Measurements from ENCODE around the gene BORCS8.

The BORCS8 gene

DNA sequence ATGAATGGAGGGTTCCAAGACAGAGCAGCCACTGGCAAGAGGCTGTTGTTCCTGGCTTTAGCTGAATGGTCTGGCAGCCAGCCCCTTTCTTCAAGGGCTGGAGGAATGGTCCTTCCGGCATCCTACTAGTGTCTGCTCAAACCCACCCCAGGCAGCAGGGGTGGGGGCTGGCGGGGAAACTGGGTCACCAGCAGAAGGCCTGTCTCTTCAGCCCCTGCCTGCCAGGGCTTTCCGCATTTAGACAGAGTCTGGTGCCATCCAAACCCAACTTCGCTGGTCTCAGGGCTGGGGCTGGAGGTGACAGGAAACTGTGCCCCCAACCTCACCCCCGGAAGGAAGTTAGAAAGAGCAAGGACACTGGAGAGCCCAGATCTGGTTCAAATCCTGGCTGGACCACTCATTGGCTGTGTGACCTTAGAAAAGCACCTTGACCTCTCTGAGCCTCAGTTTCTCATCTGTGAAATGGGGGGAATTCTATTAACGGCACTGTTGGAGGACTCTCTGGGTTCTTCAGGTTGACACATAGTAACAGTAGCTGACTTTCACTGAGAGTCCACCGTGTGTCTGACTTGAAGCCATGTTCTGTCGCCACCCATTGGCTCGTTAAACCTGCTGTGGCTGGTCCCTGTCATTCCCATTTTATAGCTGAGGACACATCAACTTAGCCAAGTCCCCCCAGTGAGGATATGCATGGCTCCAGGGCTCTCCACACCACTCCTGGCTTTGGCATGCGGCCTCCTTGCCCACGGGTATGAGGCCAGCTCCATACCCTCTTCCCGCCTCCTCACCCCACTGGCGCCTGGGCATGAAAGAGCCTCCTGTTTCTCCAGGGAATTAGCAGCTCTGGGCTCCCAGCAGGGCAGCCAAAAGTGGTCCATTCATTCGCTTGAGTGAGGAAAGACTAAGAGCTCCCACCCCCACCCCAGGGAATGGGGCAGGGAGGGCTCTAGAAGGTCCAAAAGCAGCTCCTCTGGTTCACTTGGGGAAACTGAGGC lies 13.8 kb upstream of the BORCS8 start:
- no peak overlapping the region for H3K4me3 ChIP-seq (replicated peaks; ENCODE audit: low read depth, low read length)
- peaks cover 3% of the 10 kb centered on the region for H3K36me3 ChIP-seq (ENCODE audit: control insufficient read depth, insufficient read depth, low read length)
- no peaks in the 10 kb centered on the region for H3K27me3 ChIP-seq (replicated peaks; ENCODE audit: control insufficient read depth, insufficient read depth, low read length)

DNA sequence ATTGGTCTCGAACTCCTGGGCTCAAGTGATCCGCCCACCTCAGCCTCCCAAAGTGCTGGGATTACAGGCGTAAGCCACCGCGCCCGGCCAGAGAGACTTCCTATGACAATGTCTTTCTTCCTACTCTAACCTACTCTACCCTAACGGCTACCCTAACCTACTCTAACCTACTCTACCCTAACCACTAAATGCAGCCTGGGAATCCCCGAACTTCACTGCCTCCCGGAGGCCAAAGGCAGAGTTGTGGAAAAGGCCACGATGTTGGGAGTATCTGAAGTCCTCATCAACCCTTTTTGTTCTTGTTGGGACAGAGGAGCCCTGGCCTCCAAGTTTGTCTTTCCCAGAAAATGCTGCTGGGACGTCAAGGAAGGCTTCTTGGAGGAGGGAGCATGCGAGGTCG lies 12.2 kb upstream of the BORCS8 start:
- DNase-seq (ENCODE audit: extremely low read depth, insufficient read length), result no peak
- Histone ChIP-seq H3K27me3 (replicated peaks; ENCODE audit: control insufficient read depth, insufficient read depth, low read length) (no peaks in the 10 kb centered on the region), H3K4me3 (replicated peaks; ENCODE audit: low read depth, low read length) (no peak overlapping the region), H3K36me3 (ENCODE audit: control insufficient read depth, insufficient read depth, low read length) (peaks cover 5% of the 10 kb centered on the region)
- TF ChIP-seq, protein P1, sequence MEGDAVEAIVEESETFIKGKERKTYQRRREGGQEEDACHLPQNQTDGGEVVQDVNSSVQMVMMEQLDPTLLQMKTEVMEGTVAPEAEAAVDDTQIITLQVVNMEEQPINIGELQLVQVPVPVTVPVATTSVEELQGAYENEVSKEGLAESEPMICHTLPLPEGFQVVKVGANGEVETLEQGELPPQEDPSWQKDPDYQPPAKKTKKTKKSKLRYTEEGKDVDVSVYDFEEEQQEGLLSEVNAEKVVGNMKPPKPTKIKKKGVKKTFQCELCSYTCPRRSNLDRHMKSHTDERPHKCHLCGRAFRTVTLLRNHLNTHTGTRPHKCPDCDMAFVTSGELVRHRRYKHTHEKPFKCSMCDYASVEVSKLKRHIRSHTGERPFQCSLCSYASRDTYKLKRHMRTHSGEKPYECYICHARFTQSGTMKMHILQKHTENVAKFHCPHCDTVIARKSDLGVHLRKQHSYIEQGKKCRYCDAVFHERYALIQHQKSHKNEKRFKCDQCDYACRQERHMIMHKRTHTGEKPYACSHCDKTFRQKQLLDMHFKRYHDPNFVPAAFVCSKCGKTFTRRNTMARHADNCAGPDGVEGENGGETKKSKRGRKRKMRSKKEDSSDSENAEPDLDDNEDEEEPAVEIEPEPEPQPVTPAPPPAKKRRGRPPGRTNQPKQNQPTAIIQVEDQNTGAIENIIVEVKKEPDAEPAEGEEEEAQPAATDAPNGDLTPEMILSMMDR (IDR thresholded peaks at IDR 0.05; ENCODE audit: insufficient read depth, low read length, poor library complexity, severe bottlenecking), result no peak

More for the DNA sequence above, 13.8 kb upstream of the BORCS8 start:
- no peak for DNase-seq (ENCODE audit: extremely low read depth, insufficient read length)
- TF ChIP-seq, protein P1 (IDR thresholded peaks at IDR 0.05; ENCODE audit: insufficient read depth, low read length, poor library complexity, severe bottlenecking), result no peak

DNA sequence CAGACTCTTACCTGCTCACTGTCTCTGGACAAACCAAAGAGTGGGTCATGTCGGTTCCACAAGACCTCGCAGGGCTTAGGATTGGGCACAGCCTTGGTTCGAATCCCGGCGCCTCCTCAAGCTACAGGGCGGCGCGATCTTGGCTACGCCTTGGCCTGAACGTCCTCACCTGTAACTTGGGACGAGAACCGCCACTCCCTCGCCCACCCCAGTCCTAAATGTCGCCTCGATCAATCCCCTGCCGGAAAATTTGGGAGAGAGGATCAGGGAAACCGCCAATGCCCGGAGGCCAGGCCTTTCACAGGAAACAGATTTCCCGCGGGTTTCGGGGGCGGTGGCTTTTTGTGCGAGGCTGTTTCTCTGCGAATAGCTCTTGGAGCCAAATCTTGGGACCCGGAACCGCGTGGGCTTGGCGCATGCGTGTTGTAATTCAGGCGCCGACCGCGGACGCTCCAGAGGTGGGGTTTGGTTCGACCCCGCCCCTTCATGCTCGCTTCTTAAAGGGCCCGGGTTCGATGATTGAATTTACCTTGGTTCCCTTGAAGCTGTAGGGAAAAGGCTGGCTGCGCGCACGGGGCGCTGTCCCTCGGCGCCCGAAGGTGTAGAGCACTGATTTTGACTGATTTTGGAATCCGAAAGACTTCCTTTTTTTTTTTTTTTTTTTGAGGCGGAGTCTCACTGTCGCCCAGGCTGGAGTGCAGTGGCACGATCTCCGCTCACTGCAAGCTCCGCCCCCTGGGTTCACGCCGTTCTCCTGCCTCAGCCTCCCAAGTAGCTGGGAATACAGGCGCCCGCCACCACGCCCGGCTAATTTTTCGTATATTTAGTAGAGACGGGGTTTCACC lies 11.3 kb upstream of the BORCS8 start, which contains the start of gene NR2C2AP:
TSS of gene NR2C2AP (minus strand) at position 403 of the 845 bp plus-strand sequence. CDS start at position 49, 354 bp downstream.
- Histone ChIP-seq H3K4me3 (replicated peaks; ENCODE audit: low read depth, low read length) (peak within 1 kb of the TSS; percentile 65), H3K27me3 (replicated peaks; ENCODE audit: control insufficient read depth, insufficient read depth, low read length) (no peaks in the 10 kb centered on the region), H3K36me3 (ENCODE audit: control insufficient read depth, insufficient read depth, low read length) (peaks cover 8% of the 10 kb centered on the region)
- TF ChIP-seq, protein P1 (IDR thresholded peaks at IDR 0.05; ENCODE audit: insufficient read depth, low read length, poor library complexity, severe bottlenecking), result no peak
- peak; percentile 92 for DNase-seq (ENCODE audit: extremely low read depth, insufficient read length)

DNA sequence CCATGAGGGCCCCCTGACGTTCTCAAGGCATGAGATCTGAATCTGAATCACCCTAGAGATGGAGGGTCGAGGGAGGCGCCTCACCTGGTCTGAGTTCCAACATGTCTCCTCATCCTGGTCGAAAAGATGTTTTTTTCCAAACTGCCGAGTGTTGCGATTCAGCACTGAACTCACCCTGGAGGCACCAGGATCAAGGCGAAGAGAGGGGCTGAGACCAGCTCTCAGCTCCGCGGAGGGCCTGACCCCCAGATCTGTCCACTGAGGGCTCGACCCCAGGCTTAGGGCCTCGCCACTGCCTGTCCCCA lies 10.7 kb upstream of the BORCS8 start:
- Histone ChIP-seq H3K36me3 (ENCODE audit: control insufficient read depth, insufficient read depth, low read length) (peaks cover 10% of the 10 kb centered on the region), H3K4me3 (replicated peaks; ENCODE audit: low read depth, low read length) (peak overlapping the region; percentile 65), H3K27me3 (replicated peaks; ENCODE audit: control insufficient read depth, insufficient read depth, low read length) (no peaks in the 10 kb centered on the region)
- DNase-seq (ENCODE audit: extremely low read depth, insufficient read length), result no peak
- TF ChIP-seq, protein P1 (IDR thresholded peaks at IDR 0.05; ENCODE audit: insufficient read depth, low read length, poor library complexity, severe bottlenecking), result no peak

DNA sequence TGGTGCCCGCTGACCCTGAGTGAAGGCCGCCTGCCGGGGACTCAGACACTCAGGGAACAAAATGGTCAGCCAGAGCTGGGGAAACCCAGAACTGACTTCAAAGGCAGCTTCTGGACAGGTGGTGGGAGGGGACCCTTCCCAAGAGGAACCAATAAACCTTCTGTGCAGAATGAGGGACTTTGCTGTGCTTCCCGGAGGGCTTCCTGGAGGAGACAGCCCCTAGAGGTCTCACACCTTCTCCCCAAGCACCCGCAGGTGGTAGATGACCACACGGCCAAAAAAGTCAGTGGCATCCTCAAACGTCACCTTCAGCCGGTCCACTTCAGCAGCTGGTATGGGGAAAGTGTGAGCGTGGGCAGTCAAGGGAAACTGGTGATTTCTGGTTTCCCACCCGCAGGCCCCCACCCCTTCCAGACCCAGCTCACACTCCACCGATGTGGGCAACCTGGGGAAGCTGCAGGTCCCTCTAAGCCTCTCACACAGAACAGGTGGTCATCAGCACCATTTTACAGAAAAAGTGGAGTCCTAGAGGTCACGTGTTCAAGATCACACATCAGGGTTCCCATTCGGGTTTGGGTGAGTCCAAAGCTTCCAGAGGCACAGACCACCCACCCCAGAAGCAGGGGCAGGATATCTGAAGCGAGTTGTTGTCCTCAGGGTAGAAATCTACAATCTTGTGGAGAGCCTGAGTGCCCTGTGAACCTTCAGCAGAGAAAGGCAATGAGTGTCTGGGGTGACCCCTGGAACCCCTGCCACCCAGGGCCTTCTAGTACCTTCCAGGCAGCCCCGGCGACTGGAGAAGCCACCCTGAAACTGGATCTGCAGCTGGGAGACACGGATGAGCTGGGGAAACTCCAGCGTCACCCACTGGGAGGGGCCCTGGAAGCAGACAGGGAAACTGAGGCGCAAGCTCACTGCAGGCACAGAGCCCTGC lies 10.0 kb upstream of the BORCS8 start:
- H3K4me3 ChIP-seq (replicated peaks; ENCODE audit: low read depth, low read length), result peak overlapping the region; percentile 65
- TF ChIP-seq, protein P1 (IDR thresholded peaks at IDR 0.05; ENCODE audit: insufficient read depth, low read length, poor library complexity, severe bottlenecking), result no peak
- no peak for DNase-seq (ENCODE audit: extremely low read depth, insufficient read length)
- peaks cover 12% of the 10 kb centered on the region for H3K36me3 ChIP-seq (ENCODE audit: control insufficient read depth, insufficient read depth, low read length)
- no peaks in the 10 kb centered on the region for H3K27me3 ChIP-seq (replicated peaks; ENCODE audit: control insufficient read depth, insufficient read depth, low read length)
